CD14-positive monocyte (primary cell): ENCODE data around the gene RPA3. TPM values are rescaled to one million over a fixed set of nuclear protein-coding genes. Genes with fewer than 3 reads are reported as not detected.

Source experiments
- DNase-seq, 3 donors: peaks; one replicate each; pipeline ENCODE4 v3.0.0-alpha.2; 2011 to 2022
- H2AFZ ChIP-seq: 2 replicates; pipeline ENCODE4 v1.6.0; 2012; ENCODE audit warnings: mild to moderate bottlenecking, low read depth, low read length, inconsistent platforms; ENCODE audit not compliant: insufficient read depth, poor library complexity, severe bottlenecking
- H3K27ac ChIP-seq, 2 donors: 1 replicate in 1 of 2; 2 replicates in 1 of 2; pipeline ENCODE4 v1.5.1; 2012 to 2013; ENCODE audit warnings: low read length in 2 of 2, control low read depth in 1 of 2, inconsistent platforms in 1 of 2, low read depth in 1 of 2, mild to moderate bottlenecking in 1 of 2
- H3K27me3 ChIP-seq, 2 donors: one replicate each; pipeline versions ENCODE4 v1.6.0 to v1.6.1; 2011 to 2013; ENCODE audit warnings: low read length in 2 of 2; ENCODE audit not compliant: control insufficient read depth in 2 of 2, insufficient read depth in 2 of 2
- H3K36me3 ChIP-seq, 2 donors: replicated peaks in 1 of 2; 1 replicate in 1 of 2; 2 replicates in 1 of 2; pipeline versions ENCODE4 v1.5.1 to v1.6.1; 2012 to 2013; ENCODE audit warnings: low read length in 2 of 2, control low read depth in 1 of 2, inconsistent platforms in 1 of 2, mild to moderate bottlenecking in 1 of 2; ENCODE audit not compliant: insufficient read depth in 2 of 2, control insufficient read depth in 1 of 2
- H3K4me1 ChIP-seq, 2 donors: 1 replicate in 1 of 2; 2 replicates in 1 of 2; pipeline versions ENCODE4 v1.5.1 to v1.6.1; 2012 to 2013; ENCODE audit warnings: low read length in 2 of 2, control low read depth in 1 of 2, inconsistent platforms in 1 of 2, mild to moderate bottlenecking in 1 of 2, moderate library complexity in 1 of 2; ENCODE audit not compliant: insufficient read depth in 2 of 2, control insufficient read depth in 1 of 2
- H3K4me2 ChIP-seq: replicated peaks from 2 replicates; pipeline ENCODE3; 2012; ENCODE audit warnings: low read length, moderate library complexity, mild to moderate bottlenecking; ENCODE audit not compliant: poor library complexity, severe bottlenecking; ENCODE audit errors: extremely low read depth
- H3K4me3 ChIP-seq, 3 experiments: fragments of 200-600 bp in 1 of 3; sonication (generic) in 1 of 3; replicated peaks in 1 of 3; 1 replicate in 2 of 3; 2 replicates in 1 of 3; pipeline ENCODE4 v1.5.1; 2011 to 2013; ENCODE audit warnings: low read length in 3 of 3, mild to moderate bottlenecking in 3 of 3, control low read depth in 2 of 3, low read depth in 2 of 3, inconsistent platforms in 1 of 3, moderate library complexity in 1 of 3
- H3K79me2 ChIP-seq: 2 replicates; pipeline ENCODE4 v1.6.0; 2012; ENCODE audit warnings: mild to moderate bottlenecking, control low read depth, inconsistent platforms, low read length, moderate library complexity; ENCODE audit not compliant: insufficient read depth
- H3K9ac ChIP-seq: 2 replicates; pipeline ENCODE4 v1.6.0; 2017; ENCODE audit warnings: low read length, mild to moderate bottlenecking; ENCODE audit not compliant: insufficient read depth, poor library complexity, severe bottlenecking
- H3K9me3 ChIP-seq, 2 donors: replicated peaks in 1 of 2; 1 replicate in 1 of 2; 2 replicates in 1 of 2; pipeline versions ENCODE4 v1.5.1 to v1.6.1; 2012 to 2013; ENCODE audit warnings: low read length in 2 of 2, control low read depth in 1 of 2; ENCODE audit not compliant: control insufficient read depth in 1 of 2, insufficient read depth in 1 of 2
- H4K20me1 ChIP-seq: 2 replicates; pipeline ENCODE4 v1.6.0; 2012; ENCODE audit warnings: mild to moderate bottlenecking, low read length, control low read depth, moderate library complexity; ENCODE audit not compliant: insufficient read depth
- H3K27ac Mint-ChIP-seq, 7 donors: one replicate each; pipeline ENCODE4 v1.8.0; 2020; ENCODE audit warnings: mild to moderate bottlenecking in 7 of 7, mixed read lengths in 7 of 7, moderate library complexity in 6 of 7, inconsistent platforms in 2 of 7
- H3K27me3 Mint-ChIP-seq, 3 donors: one replicate each; pipeline ENCODE4 v1.8.0; 2021 to 2022; ENCODE audit warnings: low read depth in 3 of 3, mild to moderate bottlenecking in 3 of 3, mixed read lengths in 3 of 3, moderate library complexity in 3 of 3, inconsistent platforms in 1 of 3
- H3K36me3 Mint-ChIP-seq, 2 donors: one replicate each; pipeline ENCODE4 v1.8.0; 2020; ENCODE audit warnings: mixed read lengths in 2 of 2, inconsistent platforms in 1 of 2, mild to moderate bottlenecking in 1 of 2
- H3K4me1 Mint-ChIP-seq: one replicate; pipeline ENCODE4 v1.8.0; 2020; ENCODE audit warnings: mild to moderate bottlenecking, mixed read lengths
- H3K4me3 Mint-ChIP-seq, 2 donors: one replicate each; pipeline ENCODE4 v1.8.0; 2020; ENCODE audit warnings: mild to moderate bottlenecking in 2 of 2, mixed read lengths in 2 of 2, moderate library complexity in 1 of 2
- H3K9me3 Mint-ChIP-seq, 7 donors: one replicate each; pipeline ENCODE4 v1.8.0; 2020 to 2022; ENCODE audit warnings: mixed read lengths in 7 of 7, mild to moderate bottlenecking in 6 of 7, moderate library complexity in 6 of 7, inconsistent platforms in 2 of 7
- WGBS: methylation state at CpG from one replicate; pipeline ENCODE4 v1.1.5; 2013; ENCODE audit warnings: missing lambda C conversion rate; ENCODE audit not compliant: insufficient coverage; 5-methylcytosine and 5-hydroxymethylcytosine counted together
- intact Hi-C, 2 donors: fragments of 100-400 bp; cut with micrococcal nuclease; formaldehyde crosslinking; loops; one replicate each; pipeline versions ENCODE4 v1.15.0 to v1.15.1; 2023
- polyA plus RNA-seq, 3 donors: library from polyadenylated mRNA; depleted of rRNA in 1 of 3; unstranded in 2 of 3; stranded (reverse) in 1 of 3; fragments of 300-500 nt in 2 of 3; fragments of >200 nt in 1 of 3; fragmentation: Illumina TruSeq in 2 of 3; gene quantifications; 1 replicate in 2 of 3; 2 replicates in 1 of 3; pipeline ENCODE4 v1.2.3, GENCODE V29; 2012 to 2021
- TF ChIP-seq, protein P1 (sequence below): fragments of 200-600 bp; IDR thresholded peaks from one replicate; pipeline ENCODE4 v1.8.0; 2022; ENCODE audit warnings: antibody characterized with exemption, mild to moderate bottlenecking

RPA3 gene
- polyA plus RNA-seq, 3 donors = 6.2 to 50.5 (median 44.7) TPM

DNA sequence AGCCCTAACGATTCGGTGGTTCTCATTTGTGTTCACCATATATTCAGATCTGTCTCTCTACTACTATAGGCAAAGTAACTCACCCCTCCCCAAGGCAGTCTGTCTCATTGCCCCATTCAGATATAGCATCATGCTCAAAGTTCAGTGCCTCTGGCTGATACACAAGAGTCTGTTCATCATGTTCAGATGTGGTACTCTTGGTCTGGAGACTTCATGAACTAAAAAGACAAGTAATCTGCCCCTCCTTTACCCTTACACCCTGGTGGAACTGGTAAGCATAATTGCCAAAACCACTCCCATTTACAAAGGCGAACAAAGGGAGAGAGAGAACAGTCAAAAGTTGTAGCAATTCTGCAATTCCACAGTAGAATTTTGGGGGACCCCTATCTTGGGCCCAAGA is 47.9 kb downstream of the RPA3 start:
- H3K4me3 Mint-ChIP-seq = no peak overlapping the region
- DNase-seq = no peak
- peaks cover 0 to 12% (median 0%) of the 10 kb centered on the region in 7 donors for H3K9me3 Mint-ChIP-seq
- TF ChIP-seq, protein P1, sequence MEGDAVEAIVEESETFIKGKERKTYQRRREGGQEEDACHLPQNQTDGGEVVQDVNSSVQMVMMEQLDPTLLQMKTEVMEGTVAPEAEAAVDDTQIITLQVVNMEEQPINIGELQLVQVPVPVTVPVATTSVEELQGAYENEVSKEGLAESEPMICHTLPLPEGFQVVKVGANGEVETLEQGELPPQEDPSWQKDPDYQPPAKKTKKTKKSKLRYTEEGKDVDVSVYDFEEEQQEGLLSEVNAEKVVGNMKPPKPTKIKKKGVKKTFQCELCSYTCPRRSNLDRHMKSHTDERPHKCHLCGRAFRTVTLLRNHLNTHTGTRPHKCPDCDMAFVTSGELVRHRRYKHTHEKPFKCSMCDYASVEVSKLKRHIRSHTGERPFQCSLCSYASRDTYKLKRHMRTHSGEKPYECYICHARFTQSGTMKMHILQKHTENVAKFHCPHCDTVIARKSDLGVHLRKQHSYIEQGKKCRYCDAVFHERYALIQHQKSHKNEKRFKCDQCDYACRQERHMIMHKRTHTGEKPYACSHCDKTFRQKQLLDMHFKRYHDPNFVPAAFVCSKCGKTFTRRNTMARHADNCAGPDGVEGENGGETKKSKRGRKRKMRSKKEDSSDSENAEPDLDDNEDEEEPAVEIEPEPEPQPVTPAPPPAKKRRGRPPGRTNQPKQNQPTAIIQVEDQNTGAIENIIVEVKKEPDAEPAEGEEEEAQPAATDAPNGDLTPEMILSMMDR = no peak
- H3K27me3 Mint-ChIP-seq = peaks cover 0 to 1% (median 0%) of the 10 kb centered on the region in 3 donors
- WGBS = no CpG with 5 or more reads among the region's 3 CpGs
- no peaks in the 10 kb centered on the region for H3K9me3 ChIP-seq
- H3K4me2 ChIP-seq = no peak overlapping the region
- H4K20me1 ChIP-seq = no peaks in the 10 kb centered on the region
- H3K4me1 ChIP-seq = peaks cover 12 to 17% of the 10 kb centered on the region in 2 donors
- intact Hi-C loops = no loop called here
- no peak overlapping the region for H2AFZ ChIP-seq
- no peaks in the 10 kb centered on the region for H3K27me3 ChIP-seq
- H3K4me1 Mint-ChIP-seq = peaks cover 38% of the 10 kb centered on the region
- H3K27ac ChIP-seq = no peak overlapping the region
- H3K36me3 ChIP-seq = peaks cover 0 to 15% of the 10 kb centered on the region in 2 donors
- no peak overlapping the region for H3K27ac Mint-ChIP-seq
- peaks cover 9 to 15% of the 10 kb centered on the region in 2 donors for H3K36me3 Mint-ChIP-seq
- H3K4me3 ChIP-seq = no peak overlapping the region
- H3K9ac ChIP-seq = no peak overlapping the region
- peaks cover 12% of the 10 kb centered on the region for H3K79me2 ChIP-seq

DNA sequence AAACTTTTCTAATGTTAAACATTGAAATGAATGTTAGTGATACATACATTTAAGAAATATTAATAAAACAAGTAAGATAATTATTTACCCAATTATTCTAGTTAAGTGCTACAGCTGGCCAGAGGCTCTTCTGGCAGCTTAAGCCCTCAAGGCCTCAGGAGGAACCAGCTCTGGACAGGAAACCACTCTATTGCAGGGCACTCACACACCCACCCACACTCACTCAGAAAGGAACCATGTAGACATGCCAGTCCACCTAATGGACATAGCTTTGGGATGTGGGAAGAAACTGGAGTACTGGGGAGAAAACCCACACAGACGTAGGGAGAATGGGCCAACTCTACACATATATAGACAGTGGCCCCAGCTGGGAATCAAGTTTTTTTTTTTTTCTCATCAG is 49.7 kb downstream of the RPA3 start:
- Histone ChIP-seq H3K27ac (no peak overlapping the region), H4K20me1 (no peaks in the 10 kb centered on the region), H2AFZ (no peak overlapping the region), H3K79me2 (peaks cover 12% of the 10 kb centered on the region), H3K9ac (no peak overlapping the region), H3K36me3 (no peaks in the 10 kb centered on the region), H3K4me2 (no peak overlapping the region), H3K4me3 (no peak overlapping the region), H3K27me3 (no peaks in the 10 kb centered on the region), H3K9me3 (no peaks in the 10 kb centered on the region), H3K4me1 (peaks cover 12 to 17% of the 10 kb centered on the region in 2 donors)
- no CpG with 5 or more reads among the region's 1 CpG for WGBS
- Mint-ChIP-seq H3K27me3 (peaks cover 0 to 1% (median 0%) of the 10 kb centered on the region in 3 donors), H3K27ac (peak overlapping the region in 2 of 7 donors; percentile 37 to 73), H3K4me3 (no peak overlapping the region), H3K36me3 (peaks cover 2 to 6% of the 10 kb centered on the region in 2 donors), H3K9me3 (peaks cover 0 to 12% (median 0%) of the 10 kb centered on the region in 7 donors), H3K4me1 (peaks cover 35% of the 10 kb centered on the region)
- TF ChIP-seq, protein P1 = no peak
- intact Hi-C loops = no loop called here
- DNase-seq = peak in 1 of 3 donors; percentile 7
